Effector memory CD4-positive, alpha-beta T cell (primary cell): ENCODE measurements around the gene L2HGDH.

Source experiments
- DNase-seq, 3 donors: peaks; one replicate each; pipeline ENCODE4 v3.0.0-alpha.2; 2020
- H3K27ac ChIP-seq: 2 replicates; pipeline ENCODE4 v1.7.0; 2013; ENCODE audit warnings: mild to moderate bottlenecking, low read length, moderate library complexity; ENCODE audit not compliant: insufficient read depth, poor library complexity, severe bottlenecking
- H3K27me3 ChIP-seq: replicated peaks from 2 replicates; pipeline ENCODE4 v1.7.0; 2013; ENCODE audit warnings: mild to moderate bottlenecking, low read length; ENCODE audit not compliant: insufficient read depth, control insufficient read depth, poor library complexity, severe bottlenecking
- H3K36me3 ChIP-seq: 2 replicates; pipeline ENCODE4 v1.7.0; 2013; ENCODE audit warnings: mild to moderate bottlenecking, low read length, moderate library complexity; ENCODE audit not compliant: control insufficient read depth, insufficient read depth
- H3K4me1 ChIP-seq: 2 replicates; pipeline ENCODE4 v1.7.0; 2013; ENCODE audit warnings: low read length, mild to moderate bottlenecking; ENCODE audit not compliant: control insufficient read depth, insufficient read depth, poor library complexity, severe bottlenecking
- H3K4me3 ChIP-seq: 2 replicates; pipeline ENCODE4 v1.7.0; 2013; ENCODE audit warnings: low read length, low read depth, mild to moderate bottlenecking; ENCODE audit not compliant: insufficient read depth, poor library complexity, severe bottlenecking
- H3K9me3 ChIP-seq: 2 replicates; pipeline ENCODE4 v1.7.0; 2013; ENCODE audit warnings: mild to moderate bottlenecking, low read length, moderate library complexity; ENCODE audit not compliant: control insufficient read depth

The L2HGDH gene

DNA sequence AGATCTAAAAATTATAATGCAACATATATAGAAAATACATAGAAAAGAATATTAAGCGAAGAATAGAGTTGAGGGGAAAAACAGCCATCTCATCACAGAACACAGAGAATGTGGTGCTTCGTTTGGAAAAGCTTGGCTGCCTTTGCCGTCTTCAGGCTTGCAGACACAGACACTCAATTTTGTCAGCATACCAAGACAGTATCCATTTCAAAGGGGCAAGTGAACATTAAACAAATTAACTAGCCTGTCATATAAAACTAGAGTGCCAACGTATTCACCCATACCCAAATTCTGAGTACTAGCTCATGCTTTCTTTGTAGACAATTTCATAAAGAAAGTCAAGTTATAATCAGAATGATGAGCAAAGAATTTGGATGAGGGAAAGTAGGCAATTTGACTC lies 40.6 kb upstream of the L2HGDH start:
- no peaks in the 10 kb centered on the region for H3K4me1 ChIP-seq
- DNase-seq = no peak
- H3K27ac ChIP-seq = no peak overlapping the region
- H3K4me3 ChIP-seq = no peak overlapping the region
- no peaks in the 10 kb centered on the region for H3K9me3 ChIP-seq
- peaks cover 7% of the 10 kb centered on the region for H3K36me3 ChIP-seq
- H3K27me3 ChIP-seq = no peaks in the 10 kb centered on the region

DNA sequence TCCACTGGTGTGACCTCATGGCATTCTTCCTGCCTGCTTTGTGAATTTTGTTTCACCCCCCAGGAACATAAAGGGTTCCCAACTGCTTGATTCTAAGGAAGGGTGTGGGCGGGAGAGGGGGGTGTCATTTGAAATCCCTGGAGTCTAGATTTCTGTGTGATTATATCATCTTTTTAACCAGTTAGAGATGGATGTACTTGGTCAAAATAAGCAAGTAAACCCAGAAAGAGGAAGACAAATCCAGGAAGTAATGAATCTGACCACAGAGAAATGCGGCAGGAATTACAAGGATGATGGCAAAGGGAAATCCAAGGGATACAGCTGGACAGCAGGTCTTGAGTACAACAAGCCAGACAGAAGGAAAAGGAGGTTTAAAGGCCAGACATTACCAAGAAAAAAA lies 38.9 kb upstream of the L2HGDH start:
- Histone ChIP-seq H3K36me3 (no peaks in the 10 kb centered on the region), H3K27ac (no peak overlapping the region), H3K9me3 (no peaks in the 10 kb centered on the region), H3K27me3 (no peaks in the 10 kb centered on the region), H3K4me3 (no peak overlapping the region), H3K4me1 (no peaks in the 10 kb centered on the region)
- no peak for DNase-seq

DNA sequence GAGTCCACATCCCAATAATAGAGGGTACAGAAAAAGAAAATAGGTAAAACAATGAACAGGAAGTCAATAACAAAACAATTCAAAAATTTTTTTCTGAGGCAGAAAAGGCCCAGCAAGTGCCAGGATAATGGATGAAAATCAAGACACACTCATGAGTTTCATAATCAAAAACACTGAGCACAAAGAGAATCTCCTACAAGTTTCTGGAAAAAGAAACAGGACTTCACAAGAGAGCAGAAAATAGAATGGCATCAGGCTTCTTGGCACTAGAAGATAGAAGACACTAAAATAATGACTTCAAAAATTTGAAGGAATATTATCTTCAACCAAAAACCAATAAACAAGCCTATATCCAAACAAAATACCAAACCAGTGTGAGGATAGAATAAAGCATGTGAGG lies 36.9 kb upstream of the L2HGDH start:
- no peaks in the 10 kb centered on the region for H3K36me3 ChIP-seq
- H3K27ac ChIP-seq = no peak overlapping the region
- no peaks in the 10 kb centered on the region for H3K4me1 ChIP-seq
- no peaks in the 10 kb centered on the region for H3K9me3 ChIP-seq
- no peak overlapping the region for H3K4me3 ChIP-seq
- H3K27me3 ChIP-seq = no peaks in the 10 kb centered on the region
- DNase-seq = no peak

DNA sequence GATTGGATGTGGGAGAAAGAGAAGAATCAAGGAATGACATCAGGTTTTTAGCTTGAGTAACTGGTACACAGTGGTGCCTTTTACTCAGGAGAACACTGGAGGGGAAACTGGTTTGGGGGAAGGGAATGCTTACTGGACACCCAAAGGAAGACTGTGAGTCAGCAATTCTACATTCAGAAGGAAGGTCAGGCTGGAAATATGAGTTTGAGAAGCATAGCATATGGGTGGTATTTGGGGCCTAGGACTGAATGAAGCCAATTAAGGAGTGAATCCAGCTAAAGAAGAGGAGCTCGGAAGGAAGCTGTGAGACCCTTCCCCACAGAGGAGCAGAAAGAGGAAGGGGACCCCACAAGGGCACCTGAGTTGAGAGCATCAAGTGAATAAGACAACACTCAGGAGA lies 35.5 kb upstream of the L2HGDH start:
- DNase-seq = no peak
- H3K27ac ChIP-seq = no peak overlapping the region
- no peaks in the 10 kb centered on the region for H3K4me1 ChIP-seq
- no peak overlapping the region for H3K4me3 ChIP-seq
- no peaks in the 10 kb centered on the region for H3K27me3 ChIP-seq
- no peaks in the 10 kb centered on the region for H3K36me3 ChIP-seq
- no peaks in the 10 kb centered on the region for H3K9me3 ChIP-seq

DNA sequence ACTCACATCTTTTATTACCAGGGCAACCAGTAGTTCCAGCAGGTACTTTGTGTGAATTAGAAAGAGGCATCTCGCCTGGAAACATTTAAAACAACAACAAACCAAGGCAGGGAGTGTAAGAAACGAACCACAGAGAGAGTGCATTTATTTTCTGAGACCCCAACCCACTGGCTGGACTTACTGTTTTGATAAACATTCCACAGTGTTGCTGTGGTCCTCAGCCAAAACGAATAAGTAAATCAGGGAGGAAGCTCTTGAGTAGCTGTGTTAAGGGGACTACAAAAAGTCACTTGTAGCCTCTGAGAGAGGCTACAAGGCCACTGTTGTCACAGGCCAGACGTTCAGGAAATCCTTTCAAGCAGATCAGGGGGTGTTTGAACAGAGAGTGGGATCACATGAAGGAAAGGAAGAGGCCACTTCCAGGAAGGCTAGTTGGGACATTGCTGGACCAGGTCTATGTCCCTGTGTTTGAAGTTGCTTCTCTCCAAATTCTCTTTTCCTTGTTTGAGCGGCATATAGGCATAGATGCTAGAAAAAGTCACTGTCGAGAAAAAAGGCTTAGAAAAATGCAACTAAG lies 33.9 kb upstream of the L2HGDH start:
- DNase-seq = no peak
- Histone ChIP-seq H3K36me3 (peaks cover 2% of the 10 kb centered on the region), H3K27ac (no peak overlapping the region), H3K27me3 (no peaks in the 10 kb centered on the region), H3K4me3 (no peak overlapping the region), H3K9me3 (no peaks in the 10 kb centered on the region), H3K4me1 (no peaks in the 10 kb centered on the region)

DNA sequence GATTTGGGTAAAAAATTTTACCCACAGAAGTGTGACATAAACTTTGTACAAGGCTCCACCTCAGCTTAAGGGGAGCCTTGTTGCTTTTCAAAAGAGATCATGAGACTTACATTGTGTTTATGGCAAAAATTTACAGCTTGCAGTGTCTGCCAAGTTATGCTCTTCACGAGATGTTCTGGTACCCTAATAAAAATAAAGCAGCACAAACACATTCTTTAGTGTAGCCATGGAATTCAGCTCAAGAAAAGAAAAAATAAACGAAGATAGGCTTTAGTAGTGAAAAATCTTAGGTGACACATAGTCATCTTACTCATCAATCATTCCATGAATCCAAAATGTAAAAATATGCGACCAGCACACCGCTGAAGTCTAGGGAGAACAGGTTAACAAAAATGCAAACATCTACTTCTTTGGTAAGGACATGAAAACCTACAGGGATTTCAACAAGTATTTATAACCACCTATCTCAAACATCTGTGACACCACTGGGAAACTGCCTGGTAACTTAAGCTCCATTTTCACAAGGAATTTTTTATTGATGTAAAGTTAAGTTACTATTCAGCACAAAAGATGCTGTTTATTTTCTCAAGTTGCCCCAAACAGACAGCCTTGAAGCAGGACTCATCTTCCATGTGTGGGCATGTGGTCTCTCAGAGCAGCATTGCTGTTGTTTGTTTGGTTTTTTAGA lies 33.0 kb upstream of the L2HGDH start:
- Histone ChIP-seq H3K4me3 (no peak overlapping the region), H3K27me3 (no peaks in the 10 kb centered on the region), H3K4me1 (no peaks in the 10 kb centered on the region), H3K36me3 (peaks cover 10% of the 10 kb centered on the region), H3K9me3 (no peaks in the 10 kb centered on the region), H3K27ac (no peak overlapping the region)
- DNase-seq = no peak

DNA sequence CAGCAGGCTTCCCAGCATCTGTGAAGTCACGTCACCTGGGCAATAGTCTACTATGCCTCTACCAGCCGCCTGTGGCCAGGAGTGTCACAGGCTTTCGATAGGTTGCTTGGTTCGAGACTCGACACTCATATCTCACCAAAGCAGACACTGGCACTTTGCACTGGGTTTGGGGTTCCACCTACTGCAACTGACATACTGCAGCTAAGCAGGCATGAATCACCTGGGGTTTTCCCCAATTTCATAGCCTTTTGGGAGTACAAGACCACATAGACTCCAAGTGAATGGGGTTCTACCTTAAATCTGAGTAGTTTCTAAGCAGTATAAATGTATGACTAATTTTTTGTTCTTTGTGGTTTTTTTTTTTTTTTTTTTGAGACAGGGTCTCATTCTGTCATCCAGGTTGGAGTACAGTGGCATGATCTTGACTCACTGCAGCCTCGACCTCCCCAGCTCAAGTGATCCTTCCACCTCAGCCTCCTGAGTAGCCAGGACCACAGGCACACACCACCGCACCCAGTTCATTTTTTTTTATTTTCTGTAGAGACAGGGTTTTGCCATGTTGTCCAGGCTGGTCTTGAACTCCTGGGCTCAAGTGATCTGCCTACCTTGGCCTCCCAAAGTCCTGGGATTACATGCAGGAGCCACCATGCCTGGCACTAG lies 32.2 kb upstream of the L2HGDH start:
- Histone ChIP-seq H3K36me3 (peaks cover 10% of the 10 kb centered on the region), H3K4me3 (no peak overlapping the region), H3K27ac (no peak overlapping the region), H3K27me3 (no peaks in the 10 kb centered on the region), H3K9me3 (no peaks in the 10 kb centered on the region), H3K4me1 (no peaks in the 10 kb centered on the region)
- peak in 2 of 3 donors; percentile 7 to 25 for DNase-seq

DNA sequence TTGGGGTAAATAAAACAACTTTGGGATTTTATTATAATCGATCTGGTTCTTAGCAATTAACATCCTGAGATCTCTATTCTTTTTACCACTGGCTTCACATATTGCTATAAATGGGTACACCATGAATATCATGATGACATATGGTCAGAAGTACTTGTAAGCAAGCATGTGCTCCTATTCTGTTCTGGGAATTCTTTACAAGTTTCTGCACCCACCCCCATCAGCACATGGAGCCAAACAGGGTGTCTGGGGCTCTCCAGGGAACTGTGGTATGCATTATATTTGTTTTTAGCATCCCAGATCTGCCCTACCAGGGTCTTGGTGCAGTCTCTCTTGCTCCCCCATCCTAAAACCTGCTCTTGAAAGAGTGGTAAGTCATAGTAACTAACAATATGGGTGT lies 31.4 kb upstream of the L2HGDH start:
- H3K27ac ChIP-seq = no peak overlapping the region
- H3K36me3 ChIP-seq = peaks cover 15% of the 10 kb centered on the region
- H3K27me3 ChIP-seq = no peaks in the 10 kb centered on the region
- H3K4me1 ChIP-seq = no peaks in the 10 kb centered on the region
- no peaks in the 10 kb centered on the region for H3K9me3 ChIP-seq
- no peak for DNase-seq
- no peak overlapping the region for H3K4me3 ChIP-seq

DNA sequence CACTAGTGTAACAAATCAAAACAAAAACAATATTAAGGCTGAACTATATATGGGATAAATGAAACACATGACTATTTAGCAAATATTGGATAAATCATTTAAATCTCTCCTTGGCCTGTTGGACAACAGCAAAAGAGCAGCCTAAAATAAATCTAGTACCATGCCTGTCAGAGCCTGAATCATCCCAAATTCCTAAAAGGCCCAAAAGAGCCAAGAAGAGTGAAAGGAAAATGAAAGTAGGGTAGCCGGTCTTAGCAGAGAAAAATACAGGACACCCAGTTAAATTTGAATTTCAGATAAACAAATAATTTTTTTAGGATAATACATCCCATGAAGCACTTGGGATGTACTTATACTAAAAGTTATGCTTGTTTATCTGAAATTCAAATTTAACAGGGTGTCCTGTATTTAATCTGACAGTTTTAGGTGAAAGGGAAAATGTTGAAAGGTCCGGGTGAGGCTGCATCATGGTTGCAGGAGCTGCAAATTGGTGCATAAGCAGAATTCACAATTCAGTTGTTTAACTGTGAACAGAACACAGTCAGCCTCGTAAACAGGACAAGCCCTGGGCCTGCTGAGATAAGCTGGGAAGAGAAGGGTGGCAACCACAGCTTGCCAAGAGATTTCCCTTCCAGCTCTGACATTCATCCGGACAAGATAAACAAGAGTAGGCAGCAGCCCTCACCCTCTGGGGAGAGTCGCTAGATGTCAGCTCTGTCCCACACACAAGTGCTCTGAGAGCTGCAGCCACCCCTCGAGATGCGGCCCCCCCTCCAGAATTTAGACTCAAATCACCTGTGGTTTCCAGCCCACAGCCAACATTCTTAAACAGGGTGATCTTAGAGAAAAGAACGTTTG lies 30.4 kb upstream of the L2HGDH start:
- H3K27me3 ChIP-seq = no peaks in the 10 kb centered on the region
- H3K36me3 ChIP-seq = peaks cover 15% of the 10 kb centered on the region
- no peak overlapping the region for H3K27ac ChIP-seq
- H3K4me3 ChIP-seq = no peak overlapping the region
- H3K4me1 ChIP-seq = no peaks in the 10 kb centered on the region
- DNase-seq = no peak
- no peaks in the 10 kb centered on the region for H3K9me3 ChIP-seq

DNA sequence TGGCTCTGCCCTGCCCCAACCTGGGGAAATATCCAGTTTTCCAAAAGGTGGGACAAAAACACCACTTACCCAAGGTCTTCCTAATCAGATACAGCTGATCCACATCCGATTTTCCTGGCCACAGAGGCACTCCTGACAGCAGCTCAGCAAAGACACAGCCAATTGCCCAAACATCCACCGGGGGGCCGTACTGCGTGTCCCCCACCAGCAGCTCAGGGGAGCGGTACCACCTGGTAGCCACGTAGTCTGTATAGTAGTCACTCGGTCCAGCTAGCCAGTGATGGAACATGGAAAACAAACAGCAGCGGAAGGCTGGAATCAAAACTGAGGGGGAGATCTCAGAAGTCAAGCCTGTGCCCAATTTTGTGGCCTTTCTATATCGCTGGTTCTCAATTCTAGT lies 28.9 kb upstream of the L2HGDH start:
- Histone ChIP-seq H3K9me3 (no peaks in the 10 kb centered on the region), H3K27me3 (no peaks in the 10 kb centered on the region), H3K27ac (no peak overlapping the region), H3K4me3 (no peak overlapping the region), H3K36me3 (peaks cover 15% of the 10 kb centered on the region), H3K4me1 (no peaks in the 10 kb centered on the region)
- no peak for DNase-seq
